Measurements from ENCODE around the gene MTCH1. TPM values are rescaled to one million over a fixed set of nuclear protein-coding genes. Genes with fewer than 3 reads are reported as not detected.

The MTCH1 gene, protein sequence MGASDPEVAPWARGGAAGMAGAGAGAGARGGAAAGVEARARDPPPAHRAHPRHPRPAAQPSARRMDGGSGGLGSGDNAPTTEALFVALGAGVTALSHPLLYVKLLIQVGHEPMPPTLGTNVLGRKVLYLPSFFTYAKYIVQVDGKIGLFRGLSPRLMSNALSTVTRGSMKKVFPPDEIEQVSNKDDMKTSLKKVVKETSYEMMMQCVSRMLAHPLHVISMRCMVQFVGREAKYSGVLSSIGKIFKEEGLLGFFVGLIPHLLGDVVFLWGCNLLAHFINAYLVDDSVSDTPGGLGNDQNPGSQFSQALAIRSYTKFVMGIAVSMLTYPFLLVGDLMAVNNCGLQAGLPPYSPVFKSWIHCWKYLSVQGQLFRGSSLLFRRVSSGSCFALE
- 100 to 1,000 TPM; 111 to 172 (median 146) TPM for total RNA-seq

DNA sequence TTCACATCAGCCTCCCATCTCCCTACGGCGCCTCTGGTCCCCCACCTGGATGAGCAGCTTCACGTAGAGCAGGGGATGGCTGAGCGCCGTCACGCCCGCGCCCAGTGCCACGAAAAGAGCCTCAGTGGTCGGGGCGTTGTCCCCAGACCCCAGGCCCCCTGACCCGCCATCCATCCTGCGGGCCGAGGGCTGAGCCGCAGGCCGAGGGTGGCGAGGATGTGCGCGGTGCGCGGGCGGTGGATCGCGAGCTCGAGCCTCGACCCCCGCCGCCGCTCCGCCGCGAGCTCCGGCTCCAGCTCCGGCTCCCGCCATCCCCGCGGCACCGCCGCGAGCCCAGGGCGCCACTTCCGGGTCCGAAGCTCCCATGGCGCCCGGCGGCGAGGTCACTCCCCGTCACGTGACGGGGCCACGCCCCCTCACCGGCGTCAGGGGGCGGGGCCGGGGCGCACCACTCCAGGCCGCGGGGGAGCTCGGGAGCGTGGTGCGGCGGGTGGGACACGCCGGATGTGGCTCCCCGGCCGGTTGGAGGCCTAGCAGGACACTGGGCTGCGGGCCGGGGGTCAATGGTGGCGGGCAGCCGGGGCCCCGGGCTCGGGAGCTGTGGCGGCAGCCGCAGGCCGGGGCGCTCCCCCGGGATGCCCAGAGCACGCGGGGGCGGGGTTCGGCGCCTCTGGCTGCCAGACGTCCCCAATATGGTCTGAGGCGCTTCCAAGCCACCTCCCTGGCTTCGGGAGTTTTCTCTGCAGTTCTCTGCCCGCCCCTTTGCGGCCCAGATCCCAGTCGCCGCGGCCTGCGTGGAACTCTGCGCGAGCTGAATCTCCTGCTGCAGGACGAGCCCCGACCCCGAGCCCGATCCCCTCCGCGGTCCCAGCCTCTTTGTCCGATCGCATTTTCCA lies at the start of gene MTCH1:
MTCH1 (minus strand) TSS at position 389 of the 896 bp plus-strand sequence; CDS start at position 366, 23 bp downstream.
- DNase-seq: peak; percentile 90 to 91
- peaks cover 5 to 8% of the 10 kb centered on the region in 2 donors for H3K4me1 ChIP-seq
- H3K4me3 ChIP-seq: peak within 1 kb of the TSS; percentile 99 to 100
- H3K36me3 ChIP-seq: no peaks in the 10 kb centered on the region
- TF ChIP-seq CTCF (IDR thresholded peaks at IDR 0.05): peak in 1 of 4 experiments; percentile 19
- TF ChIP-seq POLR2A (IDR thresholded peaks at IDR 0.05): peak; percentile 94 to 98
- H3K27ac ChIP-seq: peak within 1 kb of the TSS; percentile 96 to 98
- no peaks in the 10 kb centered on the region for H3K9me3 ChIP-seq
- intact Hi-C loops (cut with DNase I; ENCODE audit: low total_unique reads): no loop called here
- no peaks in the 10 kb centered on the region for H3K27me3 ChIP-seq

- intact Hi-C loops (cut with DNase I; ENCODE audit: low total_unique reads): no loop called here
- H3K9me3 ChIP-seq: peaks cover 0 to 3% of the 10 kb centered on the region in 2 donors
- H3K27ac ChIP-seq: no peak overlapping the region
- DNase-seq: no peak
- TF ChIP-seq CTCF (IDR thresholded peaks at IDR 0.05): no peak
- no peak for TF ChIP-seq POLR2A (IDR thresholded peaks at IDR 0.05)
- H3K4me1 ChIP-seq: no peaks in the 10 kb centered on the region
- no peaks in the 10 kb centered on the region for H3K36me3 ChIP-seq
- H3K27me3 ChIP-seq: no peaks in the 10 kb centered on the region
- H3K4me3 ChIP-seq: no peak overlapping the region
Observed at GRCh38 chr6:37033819-37034795, 48.1 kb upstream of the MTCH1 start.

DNA sequence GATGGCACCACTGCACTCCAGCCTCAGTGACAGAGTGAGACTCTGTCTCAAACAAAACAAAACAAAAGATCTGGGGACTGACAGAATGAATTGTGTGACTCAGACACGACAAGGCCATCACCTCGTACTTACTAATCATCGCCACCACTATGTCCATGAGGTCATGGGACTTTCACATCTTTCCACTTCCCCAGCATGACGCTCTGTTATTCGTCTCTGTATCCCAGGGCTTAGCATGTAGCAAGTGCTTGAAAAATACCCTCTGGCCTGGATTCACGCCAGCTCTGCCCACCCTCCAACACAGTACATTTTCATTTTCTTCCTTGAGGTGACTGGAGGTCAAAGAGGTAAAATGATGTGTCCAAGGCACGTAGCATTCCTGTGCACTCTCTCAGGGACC lies 47.3 kb upstream of the MTCH1 start:
- peaks cover 0 to 3% of the 10 kb centered on the region in 2 donors for H3K9me3 ChIP-seq
- TF ChIP-seq POLR2A (IDR thresholded peaks at IDR 0.05) (no peak), CTCF (IDR thresholded peaks at IDR 0.05) (no peak)
- DNase-seq: no peak
- no peaks in the 10 kb centered on the region for H3K4me1 ChIP-seq
- intact Hi-C loops (cut with DNase I; ENCODE audit: low total_unique reads): no loop called here
- H3K27ac ChIP-seq: no peak overlapping the region
- H3K4me3 ChIP-seq: no peak overlapping the region
- no peaks in the 10 kb centered on the region for H3K36me3 ChIP-seq
- H3K27me3 ChIP-seq: no peaks in the 10 kb centered on the region

DNA sequence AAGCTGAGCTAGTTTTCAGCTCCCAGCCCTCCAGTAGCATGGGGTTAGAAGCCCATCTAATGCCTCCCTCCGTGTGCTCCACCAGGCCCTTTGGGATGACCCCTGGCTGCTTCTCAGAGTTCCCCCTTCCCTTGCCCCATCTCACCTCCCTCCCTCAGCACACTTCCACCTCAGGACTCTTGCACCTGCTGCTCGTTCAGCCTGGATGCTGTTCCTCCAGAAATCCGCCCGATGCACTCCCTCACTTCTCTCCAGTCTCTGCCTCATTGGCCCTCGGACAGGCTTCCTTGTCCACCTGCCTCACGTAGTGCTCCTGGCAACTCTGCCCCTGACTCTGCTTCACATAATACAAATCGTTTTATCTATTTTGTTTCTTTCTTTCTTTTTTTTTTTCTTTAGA lies 46.2 kb upstream of the MTCH1 start:
- H3K4me3 ChIP-seq: no peak overlapping the region
- H3K4me1 ChIP-seq: no peaks in the 10 kb centered on the region
- no peak overlapping the region for H3K27ac ChIP-seq
- DNase-seq: no peak
- no peaks in the 10 kb centered on the region for H3K27me3 ChIP-seq
- H3K36me3 ChIP-seq: no peaks in the 10 kb centered on the region
- peaks cover 0 to 3% of the 10 kb centered on the region in 2 donors for H3K9me3 ChIP-seq
- TF ChIP-seq CTCF (IDR thresholded peaks at IDR 0.05): no peak
- no peak for TF ChIP-seq POLR2A (IDR thresholded peaks at IDR 0.05)
- intact Hi-C loops (cut with DNase I; ENCODE audit: low total_unique reads): no loop called here
